Glutamatergic neuron (in vitro differentiated cells): ENCODE measurements around the gene CLCA4. TPM values are rescaled to one million over a fixed set of nuclear protein-coding genes. Genes with fewer than 3 reads are reported as not detected.
A peak's percentile ranks its signal among the peaks of the same experiment; 100 is the strongest.

ENCODE experiments used
- DNase-seq: peaks from one replicate; pipeline ENCODE4 v3.0.0; 2022
- H3K27ac Mint-ChIP-seq: one replicate; pipeline ENCODE4 v1.8.0; 2020; ENCODE audit warnings: mild to moderate bottlenecking, mixed read lengths, inconsistent platforms; ENCODE audit not compliant: unreplicated experiment
- H3K27me3 Mint-ChIP-seq: one replicate; pipeline ENCODE4 v1.8.0; 2020; ENCODE audit warnings: mild to moderate bottlenecking, moderate library complexity, mixed read lengths, inconsistent platforms; ENCODE audit not compliant: unreplicated experiment
- H3K36me3 Mint-ChIP-seq: one replicate; pipeline ENCODE4 v1.8.0; 2020; ENCODE audit warnings: mild to moderate bottlenecking, mixed read lengths, inconsistent platforms; ENCODE audit not compliant: unreplicated experiment
- H3K4me1 Mint-ChIP-seq: one replicate; pipeline ENCODE4 v1.8.0; 2020; ENCODE audit warnings: mild to moderate bottlenecking, low read depth, mixed read lengths, inconsistent platforms; ENCODE audit not compliant: unreplicated experiment
- H3K4me3 Mint-ChIP-seq: one replicate; pipeline ENCODE4 v1.8.0; 2020; ENCODE audit warnings: mild to moderate bottlenecking, mixed read lengths, inconsistent platforms; ENCODE audit not compliant: unreplicated experiment
- H3K9me3 Mint-ChIP-seq: one replicate; pipeline ENCODE4 v1.8.0; 2020; ENCODE audit warnings: mild to moderate bottlenecking, moderate library complexity, mixed read lengths, inconsistent platforms; ENCODE audit not compliant: unreplicated experiment
- total RNA-seq: library from RNA; stranded (reverse); fragmentation: NEBNext Ultra II Directional; extraction: Animal tissue kit (Norgen Biotek cat#: 25700); gene quantifications from one replicate; pipeline ENCODE4 v1.2.1, GENCODE V29; 2021; ENCODE audit not compliant: unreplicated experiment
- TF ChIP-seq, protein P1 (sequence below): fragments of 200-600 bp; sonication (generic); IDR thresholded peaks from one replicate; pipeline ENCODE4 v1.5.0; 2021; ENCODE audit not compliant: partially characterized antibody, unreplicated experiment

The CLCA4 gene
- total RNA-seq, 1 donor from 2014 or later, result not detected

- TF ChIP-seq, protein P1, sequence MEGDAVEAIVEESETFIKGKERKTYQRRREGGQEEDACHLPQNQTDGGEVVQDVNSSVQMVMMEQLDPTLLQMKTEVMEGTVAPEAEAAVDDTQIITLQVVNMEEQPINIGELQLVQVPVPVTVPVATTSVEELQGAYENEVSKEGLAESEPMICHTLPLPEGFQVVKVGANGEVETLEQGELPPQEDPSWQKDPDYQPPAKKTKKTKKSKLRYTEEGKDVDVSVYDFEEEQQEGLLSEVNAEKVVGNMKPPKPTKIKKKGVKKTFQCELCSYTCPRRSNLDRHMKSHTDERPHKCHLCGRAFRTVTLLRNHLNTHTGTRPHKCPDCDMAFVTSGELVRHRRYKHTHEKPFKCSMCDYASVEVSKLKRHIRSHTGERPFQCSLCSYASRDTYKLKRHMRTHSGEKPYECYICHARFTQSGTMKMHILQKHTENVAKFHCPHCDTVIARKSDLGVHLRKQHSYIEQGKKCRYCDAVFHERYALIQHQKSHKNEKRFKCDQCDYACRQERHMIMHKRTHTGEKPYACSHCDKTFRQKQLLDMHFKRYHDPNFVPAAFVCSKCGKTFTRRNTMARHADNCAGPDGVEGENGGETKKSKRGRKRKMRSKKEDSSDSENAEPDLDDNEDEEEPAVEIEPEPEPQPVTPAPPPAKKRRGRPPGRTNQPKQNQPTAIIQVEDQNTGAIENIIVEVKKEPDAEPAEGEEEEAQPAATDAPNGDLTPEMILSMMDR, result no peak
- Mint-ChIP-seq H3K4me1 (peaks cover 6% of the 10 kb centered on the region), H3K36me3 (no peaks in the 10 kb centered on the region), H3K27me3 (peaks cover 2% of the 10 kb centered on the region), H3K4me3 (peak overlapping the region; percentile 79), H3K9me3 (no peaks in the 10 kb centered on the region), H3K27ac (no peak overlapping the region)
- no peak for DNase-seq
Measured at GRCh38 chr1:86502721-86503405, 44.0 kb upstream of the CLCA4 start.

DNA sequence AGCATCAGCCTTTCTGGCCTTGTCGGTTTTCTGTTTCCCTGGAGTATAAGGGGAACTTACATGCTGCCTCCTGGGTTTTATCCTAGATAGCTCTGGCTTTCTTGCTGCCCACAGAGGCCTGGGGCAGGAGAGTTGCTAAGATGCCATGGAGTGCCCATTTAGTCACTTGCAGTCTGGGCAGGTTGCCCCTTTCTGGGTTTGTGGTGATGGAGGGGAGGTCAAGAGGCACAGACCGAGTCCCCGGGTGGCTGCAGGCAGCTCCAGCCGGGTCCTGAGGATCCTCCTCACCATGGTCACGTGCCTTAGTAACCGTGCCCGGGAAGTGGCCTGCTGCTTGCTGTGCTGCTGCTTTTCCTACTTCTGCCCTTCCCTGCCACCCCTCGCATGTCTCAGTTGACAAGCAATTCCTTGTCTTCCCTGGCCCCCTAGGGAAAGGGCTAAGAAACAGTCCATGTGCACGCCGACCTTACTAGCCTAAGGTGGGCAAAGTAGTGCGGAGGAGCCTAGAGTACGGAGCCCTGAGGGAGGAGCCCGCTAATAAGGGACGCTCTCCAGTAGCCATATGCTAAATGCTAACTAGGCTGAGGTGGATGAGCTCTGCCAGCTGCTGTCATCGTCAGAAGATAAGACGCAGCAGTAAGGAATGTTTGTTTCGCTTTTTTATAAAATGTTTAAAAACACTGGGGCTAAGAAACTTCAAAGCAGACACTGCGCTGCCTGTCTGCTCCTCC is 43.3 kb upstream of the CLCA4 start:
- no peaks in the 10 kb centered on the region for H3K36me3 Mint-ChIP-seq
- H3K9me3 Mint-ChIP-seq, result no peaks in the 10 kb centered on the region
- TF ChIP-seq, protein P1, result no peak
- no peak overlapping the region for H3K27ac Mint-ChIP-seq
- H3K27me3 Mint-ChIP-seq, result peaks cover 2% of the 10 kb centered on the region
- peak overlapping the region; percentile 71 for H3K4me3 Mint-ChIP-seq
- peaks cover 6% of the 10 kb centered on the region for H3K4me1 Mint-ChIP-seq
- DNase-seq, result peak; percentile 22

GRCh38 chr1:86504137-86504479 is 42.8 kb upstream of the CLCA4 start:
- Mint-ChIP-seq H3K27me3 (peaks cover 2% of the 10 kb centered on the region), H3K4me3 (no peak overlapping the region), H3K4me1 (peaks cover 6% of the 10 kb centered on the region), H3K36me3 (no peaks in the 10 kb centered on the region), H3K27ac (no peak overlapping the region), H3K9me3 (no peaks in the 10 kb centered on the region)
- no peak for DNase-seq
- TF ChIP-seq, protein P1, result no peak

DNA sequence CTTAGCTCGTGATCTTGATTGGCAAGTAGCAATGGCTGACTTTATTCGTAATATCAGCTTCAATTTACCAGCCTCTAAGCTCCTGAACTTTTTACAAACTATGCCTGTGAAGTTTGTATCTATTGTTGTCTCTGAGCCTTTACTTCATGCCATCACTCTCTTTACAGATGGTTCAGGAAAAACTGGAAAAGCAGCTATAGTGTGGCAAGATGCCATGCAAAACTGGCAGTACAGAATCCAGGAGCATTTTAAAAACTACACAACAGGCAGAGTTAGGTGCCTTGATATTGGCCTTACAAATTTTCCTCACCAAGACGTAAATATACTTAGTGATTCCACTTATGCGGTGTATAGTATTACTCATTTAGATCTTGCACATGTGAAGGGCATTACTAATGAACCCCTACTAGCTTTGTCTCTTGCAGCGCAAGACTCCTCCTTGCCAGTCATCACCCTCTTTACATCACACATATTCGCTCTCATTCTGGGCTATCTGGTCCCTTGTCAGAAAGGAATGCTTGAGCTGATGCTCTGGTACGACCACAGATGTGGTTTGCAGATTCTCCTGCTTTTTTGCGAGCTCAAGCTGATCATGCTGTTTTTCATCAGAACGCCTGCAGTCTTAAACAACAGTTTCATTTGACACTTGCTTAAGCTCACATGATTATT is 41.8 kb upstream of the CLCA4 start:
- no peak overlapping the region for H3K27ac Mint-ChIP-seq
- peaks cover 6% of the 10 kb centered on the region for H3K4me1 Mint-ChIP-seq
- H3K27me3 Mint-ChIP-seq, result peaks cover 2% of the 10 kb centered on the region
- no peak for DNase-seq
- TF ChIP-seq, protein P1, result no peak
- no peaks in the 10 kb centered on the region for H3K36me3 Mint-ChIP-seq
- no peak overlapping the region for H3K4me3 Mint-ChIP-seq
- H3K9me3 Mint-ChIP-seq, result no peaks in the 10 kb centered on the region

GRCh38 chr1:86505564-86505902 is 41.3 kb upstream of the CLCA4 start:
- Mint-ChIP-seq H3K9me3 (no peaks in the 10 kb centered on the region), H3K27me3 (peaks cover under 1% of the 10 kb centered on the region), H3K36me3 (no peaks in the 10 kb centered on the region), H3K27ac (no peak overlapping the region), H3K4me3 (no peak overlapping the region), H3K4me1 (peaks cover 6% of the 10 kb centered on the region)
- TF ChIP-seq, protein P1, result no peak
- no peak for DNase-seq
